Stimulated activated CD8-positive, alpha-beta memory T cell treated with anti-CD3 and anti-CD28 coated beads, Interleukin-4, amount 100 ng/mL, for 48 hours (primary cell): ENCODE data around the gene LSAMP.

ENCODE experiments used
- DNase-seq: peaks from one replicate; pipeline ENCODE4 v3.0.0-alpha.2; 2020

Gene LSAMP

DNA sequence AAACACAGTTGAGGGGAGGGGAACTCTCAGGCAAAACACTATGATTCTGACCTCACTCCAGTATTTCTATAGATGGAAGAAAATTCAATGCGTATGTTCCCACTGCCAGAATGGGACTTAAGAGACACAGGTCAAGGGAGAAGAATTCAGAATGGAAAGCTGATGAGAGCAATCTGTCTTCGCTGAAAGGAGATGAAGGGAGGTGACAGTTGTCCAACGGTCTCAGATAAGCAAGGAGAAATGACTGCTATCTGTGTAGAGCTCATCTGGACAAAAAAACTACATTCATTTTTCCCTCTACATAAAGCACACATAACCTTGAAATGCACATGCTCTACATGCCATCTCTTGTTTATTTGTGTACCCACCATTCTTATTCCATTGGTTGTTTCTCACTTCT is 405.1 kb downstream of the LSAMP start:
- no peak for DNase-seq

DNA sequence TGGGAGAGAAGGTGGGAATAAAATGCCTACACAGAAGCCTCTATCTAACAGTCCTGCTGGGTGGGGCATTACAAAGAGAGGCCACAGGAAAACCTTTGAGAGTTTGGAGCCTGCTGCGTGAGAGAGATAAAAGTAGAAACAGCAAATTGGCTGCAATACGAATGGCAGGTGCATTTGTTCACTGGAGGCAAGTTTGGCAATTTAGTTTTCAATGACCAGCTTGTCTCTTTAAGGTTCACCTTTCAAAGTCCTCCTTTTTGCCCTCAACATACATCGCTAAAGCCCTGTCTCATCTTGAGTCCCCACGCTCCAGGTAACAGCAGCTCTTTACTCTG is 405.7 kb downstream of the LSAMP start:
- DNase-seq, result no peak

DNA sequence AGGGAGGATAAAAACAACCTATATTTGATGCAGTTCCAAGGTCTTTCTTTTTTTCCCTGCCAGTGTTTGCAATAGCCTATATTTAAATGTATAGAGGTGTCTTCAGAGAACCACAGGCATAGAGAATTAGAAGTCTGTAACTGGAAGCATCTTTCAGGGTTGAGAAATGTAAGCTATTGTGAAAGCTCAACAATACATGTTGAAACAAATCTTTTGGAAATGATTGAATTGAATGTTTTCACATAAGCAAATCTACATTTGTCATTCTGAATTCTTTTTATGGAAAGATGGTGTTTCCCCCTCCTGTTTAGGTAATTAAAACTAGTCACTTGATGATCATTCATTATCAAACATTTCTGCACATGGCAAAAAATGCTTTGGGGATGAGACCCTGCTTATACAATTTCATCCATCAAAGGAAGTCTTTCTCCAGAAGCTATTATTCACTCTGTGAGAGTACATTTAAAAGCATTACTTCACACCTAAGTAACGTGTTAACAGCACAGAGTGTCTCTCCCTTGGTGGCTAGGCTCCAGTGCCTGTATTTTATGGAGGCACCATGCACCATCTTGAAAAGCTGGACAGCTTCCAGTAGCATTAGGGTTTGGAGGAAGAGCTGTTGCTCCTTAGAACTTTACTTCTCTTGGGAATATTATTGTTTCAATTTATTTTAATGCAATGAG is 406.2 kb downstream of the LSAMP start:
- no peak for DNase-seq

DNA sequence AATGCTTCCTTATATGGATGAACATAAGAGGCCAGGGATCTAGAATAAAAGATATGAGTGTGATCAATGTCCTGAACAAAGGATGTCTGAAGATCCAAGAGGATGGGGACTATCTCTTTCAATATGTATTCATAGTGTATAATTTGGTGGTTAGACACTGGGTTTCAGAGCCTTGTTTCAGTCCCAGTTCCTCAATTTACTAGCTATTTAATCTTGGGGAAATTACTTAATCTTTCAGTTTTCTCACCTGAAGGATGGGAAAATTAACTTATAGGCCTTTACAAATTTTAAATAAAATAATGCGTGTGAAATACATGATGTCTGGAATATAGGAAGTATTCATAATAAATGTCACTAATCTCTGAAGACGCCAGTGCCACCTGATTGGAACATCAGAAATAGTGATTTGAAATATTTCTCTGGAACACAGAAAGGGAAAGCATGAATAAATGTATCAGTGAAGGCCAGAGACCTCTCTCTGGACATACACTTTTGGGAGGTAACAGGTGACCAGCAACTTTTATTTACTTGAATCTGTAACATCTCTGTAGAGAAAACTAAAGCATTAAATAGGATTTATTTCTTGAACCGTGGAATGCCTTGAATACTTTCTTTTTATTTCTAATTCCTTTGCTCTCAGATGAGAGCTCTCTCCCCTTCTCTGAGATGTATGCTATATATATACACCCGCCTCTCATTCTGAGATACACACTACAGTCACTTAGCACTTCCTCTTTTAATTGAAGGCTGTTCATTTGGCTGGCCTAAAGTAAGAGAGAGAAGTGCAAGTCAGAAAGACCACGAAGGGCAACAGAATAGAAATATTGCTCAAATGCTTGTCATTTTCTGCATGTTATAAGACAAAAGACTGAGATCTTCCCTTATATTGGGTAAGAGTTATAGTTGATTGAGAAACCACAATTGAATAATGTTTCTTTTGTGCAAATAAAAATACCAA is 407.1 kb downstream of the LSAMP start:
- DNase-seq, result no peak

DNA sequence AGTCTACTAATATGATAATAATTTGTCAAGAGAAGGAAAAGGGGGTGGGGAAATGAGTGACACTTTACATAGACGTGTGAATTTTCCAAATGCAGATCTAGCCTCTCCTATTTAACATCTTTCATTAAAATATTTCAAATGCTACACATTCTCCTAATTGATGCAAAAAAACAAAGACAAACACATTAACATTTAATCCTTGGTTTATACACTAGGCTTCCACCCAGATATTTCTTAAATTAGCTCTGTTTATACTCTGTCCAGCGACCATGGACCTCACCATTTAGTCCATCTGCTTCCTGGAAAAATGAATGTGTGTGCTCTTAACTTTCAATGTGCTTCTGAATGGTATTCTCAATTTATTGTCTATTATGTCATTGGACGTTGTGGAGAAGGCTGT is 409.9 kb downstream of the LSAMP start:
- DNase-seq, result no peak

DNA sequence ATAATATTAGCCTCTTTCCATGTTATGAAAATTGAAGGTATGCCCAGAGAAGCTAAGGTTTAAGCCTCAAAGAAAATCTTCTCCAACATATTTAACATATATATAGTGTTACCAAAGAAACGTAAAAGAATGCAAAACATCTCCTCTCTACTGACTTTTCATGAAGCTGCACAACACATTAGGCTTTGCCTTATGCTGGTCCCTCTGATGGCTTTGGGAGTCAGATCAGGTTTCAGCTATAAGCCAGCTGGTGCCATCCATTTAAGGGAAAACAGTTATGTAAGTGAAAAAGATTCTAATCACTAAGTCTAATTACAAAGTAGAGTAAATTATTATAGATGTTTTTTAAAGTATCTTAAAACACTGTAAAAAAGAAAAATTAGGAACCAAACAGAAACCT is 410.5 kb downstream of the LSAMP start:
- no peak for DNase-seq

DNA sequence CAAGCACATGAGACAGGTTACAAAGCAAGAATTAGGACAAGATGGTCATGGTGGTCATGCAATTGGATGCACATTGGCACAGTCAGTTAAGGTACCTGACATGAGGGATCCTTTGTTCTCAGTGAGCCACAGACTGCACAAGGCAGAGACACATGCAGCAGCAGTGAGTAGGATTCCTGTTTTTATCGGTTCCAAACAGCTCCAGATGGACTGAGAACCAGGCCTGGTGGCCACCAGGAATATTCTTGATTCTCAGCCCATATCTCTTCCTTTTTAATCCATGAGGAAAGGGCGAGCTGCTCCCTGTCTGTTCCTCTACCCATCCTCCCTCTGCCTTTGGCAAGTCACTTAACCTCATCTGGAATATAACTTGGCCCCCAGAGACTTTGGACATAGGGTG is 411.2 kb downstream of the LSAMP start:
- no peak for DNase-seq

DNA sequence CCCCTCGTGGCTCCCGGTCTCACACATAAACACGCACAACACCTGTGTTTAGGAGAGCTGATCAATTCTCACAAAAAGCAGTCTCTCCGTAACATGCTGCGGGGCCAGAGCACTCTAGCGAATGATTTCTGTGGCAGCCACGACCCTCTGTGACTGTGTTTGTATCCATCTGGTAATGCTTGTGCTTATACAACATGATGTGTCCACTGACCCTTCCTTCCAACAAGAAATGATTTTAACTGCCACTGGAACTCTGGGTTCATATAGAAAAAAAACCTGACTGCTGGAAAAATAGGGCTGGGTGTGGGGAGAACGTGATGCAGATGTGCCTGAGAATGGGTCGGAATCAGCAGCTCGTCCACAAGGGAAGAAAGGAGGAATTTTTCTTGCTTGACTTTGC is 411.8 kb downstream of the LSAMP start:
- DNase-seq, result no peak

DNA sequence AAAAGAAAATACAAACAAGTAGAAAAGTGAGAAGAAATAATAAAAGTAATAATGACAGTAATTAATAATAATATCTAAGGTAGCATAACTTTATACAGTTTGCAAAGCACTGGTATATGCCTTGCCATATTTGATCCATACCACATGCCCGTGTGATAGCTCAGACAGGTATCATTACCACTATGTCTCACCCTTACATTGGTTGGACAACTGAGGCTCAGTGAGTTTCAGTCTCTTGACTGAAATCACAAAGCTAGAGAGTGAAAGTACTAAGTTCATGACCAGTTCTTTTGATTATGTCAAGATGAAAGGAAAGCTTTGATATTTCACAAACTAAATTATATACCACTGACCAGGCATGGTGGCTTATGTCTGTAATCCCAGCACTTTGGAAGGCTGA is 413.1 kb downstream of the LSAMP start:
- no peak for DNase-seq

DNA sequence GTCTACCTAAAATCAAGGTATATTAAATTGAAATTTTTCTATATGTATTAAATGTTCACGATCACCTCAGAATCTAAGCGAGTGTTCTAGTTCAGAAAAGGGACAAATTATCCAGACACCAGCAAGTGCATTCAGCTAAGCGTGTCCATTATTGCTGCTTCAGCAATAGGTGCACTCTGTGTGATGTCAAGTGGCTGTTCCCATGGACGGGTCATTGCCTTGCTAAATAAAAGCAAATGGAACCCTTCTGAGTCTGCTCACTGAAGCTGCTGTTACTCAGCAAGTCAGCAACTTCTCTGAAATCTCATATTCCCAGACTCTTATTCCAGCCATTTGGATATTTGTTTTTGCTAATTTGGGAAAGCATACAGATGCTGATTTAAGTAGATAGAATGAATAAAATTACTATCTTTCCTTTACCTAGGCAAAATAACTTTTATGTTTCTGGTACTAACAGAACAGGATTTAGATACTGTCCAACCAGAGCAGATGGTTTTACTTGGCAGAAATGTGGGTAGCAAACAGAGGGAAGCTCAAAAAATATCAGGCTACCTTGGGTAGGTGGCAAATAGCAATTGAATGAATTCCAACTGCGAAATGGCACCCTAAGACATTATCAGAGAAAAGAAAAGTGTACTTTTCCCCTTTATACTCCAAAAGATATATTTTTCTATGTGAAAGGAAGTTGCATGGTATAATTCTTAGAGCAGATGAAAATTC is 415.0 kb downstream of the LSAMP start:
- DNase-seq, result no peak

DNA sequence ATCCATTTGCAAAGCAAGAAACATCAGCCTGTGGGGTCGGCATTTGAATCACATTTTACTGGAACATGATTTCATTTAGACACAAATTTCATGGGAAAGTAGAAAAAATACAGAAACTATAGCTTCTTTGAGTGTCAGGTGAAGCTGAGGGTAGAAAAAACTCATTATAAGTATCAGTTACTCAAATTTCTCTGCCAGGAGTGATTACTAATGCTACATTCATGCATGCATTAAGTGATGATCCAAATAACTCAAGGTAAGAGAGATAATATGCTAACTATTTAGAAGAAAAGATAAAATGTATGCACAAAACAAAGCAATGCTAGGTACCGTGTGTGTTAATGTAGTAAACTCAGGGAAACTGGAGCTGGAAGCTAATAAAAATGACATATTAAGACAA is 416.0 kb downstream of the LSAMP start:
- DNase-seq, result no peak

DNA sequence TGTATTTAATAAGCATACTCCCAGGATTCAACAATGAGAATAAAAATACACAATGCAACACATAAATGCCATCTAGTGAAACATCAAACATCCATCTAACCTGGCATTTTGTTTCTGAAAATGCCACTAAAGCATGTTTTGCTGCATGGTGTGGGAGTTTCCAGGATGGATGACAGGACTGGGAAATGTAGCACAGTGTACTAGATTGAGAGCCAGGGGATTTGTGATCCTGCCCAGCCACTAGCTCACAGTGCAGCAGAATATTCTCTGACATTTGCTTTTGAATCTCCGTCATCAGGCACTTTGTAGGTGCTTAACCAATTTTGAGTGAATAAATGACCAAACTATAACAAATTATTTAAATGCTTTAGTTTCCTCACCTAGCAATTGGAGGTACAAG is 417.1 kb downstream of the LSAMP start:
- no peak for DNase-seq

DNA sequence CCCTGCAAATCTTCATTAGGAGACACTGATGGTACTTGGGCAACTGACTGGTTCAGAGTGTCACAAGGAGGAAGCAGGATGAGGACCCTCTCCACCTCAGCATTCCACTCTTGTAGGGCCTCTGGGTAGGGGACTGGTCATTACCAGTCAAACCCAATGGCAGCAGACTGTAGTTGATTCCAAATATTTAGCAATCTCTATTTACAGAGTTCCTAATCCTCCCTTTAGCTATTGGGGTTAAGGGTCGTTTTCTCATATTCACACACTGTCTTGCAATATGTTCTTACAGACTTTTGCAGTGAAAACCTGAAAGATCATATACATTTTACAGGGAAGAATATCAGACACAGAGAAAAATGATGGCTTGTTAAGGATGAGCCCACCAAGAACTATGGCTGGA is 424.3 kb downstream of the LSAMP start:
- DNase-seq, result no peak

DNA sequence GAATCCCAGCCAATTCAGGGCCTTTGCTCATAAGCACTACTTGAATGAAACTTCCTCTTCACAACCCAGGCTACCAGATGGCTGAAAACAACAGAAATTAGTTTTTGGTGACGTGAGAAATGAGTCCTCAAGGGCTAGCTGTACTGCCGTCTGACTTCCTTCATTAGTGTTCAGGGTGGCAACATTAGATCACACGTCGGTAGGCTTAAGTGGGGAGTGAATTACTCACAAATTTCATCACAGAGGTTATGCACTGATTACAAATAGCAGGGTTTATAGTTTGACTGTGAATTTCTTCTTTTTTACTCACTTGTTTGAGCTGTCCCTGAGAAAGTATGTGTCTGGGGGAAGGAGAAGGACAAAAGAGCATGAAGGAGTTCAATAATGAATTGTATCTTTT is 424.8 kb downstream of the LSAMP start:
- no peak for DNase-seq

DNA sequence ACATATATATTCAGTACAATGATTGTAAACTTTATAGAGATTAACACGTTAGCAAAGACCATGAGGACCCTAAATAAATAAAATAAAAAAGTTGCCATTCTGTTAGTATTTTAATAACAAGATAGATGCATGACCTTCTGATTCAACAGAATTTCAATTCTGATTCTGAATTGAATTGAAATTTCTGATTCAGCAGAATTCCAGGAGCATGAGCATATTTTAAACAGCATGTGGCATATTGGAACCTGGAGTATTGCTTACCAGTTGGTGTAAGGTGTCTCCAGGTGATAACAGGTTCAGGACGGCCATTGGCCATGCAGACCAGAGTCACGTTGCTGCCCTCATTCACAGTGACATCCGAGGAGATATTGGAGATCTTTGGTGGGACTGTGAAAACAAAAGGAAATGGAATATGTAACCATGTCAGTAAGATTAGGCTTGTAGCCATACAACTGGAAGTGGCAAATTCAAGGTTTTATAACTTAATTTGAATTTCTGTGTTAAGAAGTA is 426.0 kb downstream of the LSAMP start:
- DNase-seq, result no peak

DNA sequence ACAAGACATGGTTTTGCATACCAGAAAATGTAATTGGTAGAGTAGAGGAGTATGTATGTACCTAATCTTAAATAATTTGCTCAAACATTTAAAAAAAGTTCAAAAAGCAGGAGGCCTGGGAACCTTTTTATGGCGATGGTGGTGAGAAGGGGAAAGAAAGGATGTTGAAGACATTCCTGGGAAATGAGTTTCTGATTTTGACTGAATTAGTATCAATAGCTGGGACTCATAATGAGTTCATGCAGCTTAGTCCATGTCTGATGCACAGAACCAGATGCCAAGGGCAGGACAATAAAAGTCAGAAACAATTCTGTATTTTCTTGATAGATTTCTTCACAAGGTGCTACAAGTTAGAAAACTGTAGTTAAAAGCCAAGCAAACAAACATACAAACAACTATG is 426.6 kb downstream of the LSAMP start:
- no peak for DNase-seq

DNA sequence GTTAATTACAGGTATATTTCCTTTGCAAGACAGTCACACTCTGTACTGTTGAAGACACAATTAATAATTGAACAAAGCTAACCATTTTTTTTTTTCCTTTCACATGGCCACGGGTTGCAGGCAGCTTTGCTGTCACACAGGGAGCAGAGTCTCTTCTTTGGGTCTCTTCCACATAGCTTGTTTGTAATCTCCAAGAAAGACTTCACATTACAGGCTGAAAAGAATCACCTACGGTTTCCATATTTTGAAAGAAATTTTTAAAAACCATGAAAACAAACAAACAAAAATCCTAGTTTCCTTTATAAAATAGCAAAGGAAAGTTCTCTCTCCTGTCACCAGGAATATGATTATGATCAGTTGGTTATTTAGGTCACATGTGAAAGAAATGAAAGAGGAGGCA is 429.4 kb downstream of the LSAMP start:
- no peak for DNase-seq

DNA sequence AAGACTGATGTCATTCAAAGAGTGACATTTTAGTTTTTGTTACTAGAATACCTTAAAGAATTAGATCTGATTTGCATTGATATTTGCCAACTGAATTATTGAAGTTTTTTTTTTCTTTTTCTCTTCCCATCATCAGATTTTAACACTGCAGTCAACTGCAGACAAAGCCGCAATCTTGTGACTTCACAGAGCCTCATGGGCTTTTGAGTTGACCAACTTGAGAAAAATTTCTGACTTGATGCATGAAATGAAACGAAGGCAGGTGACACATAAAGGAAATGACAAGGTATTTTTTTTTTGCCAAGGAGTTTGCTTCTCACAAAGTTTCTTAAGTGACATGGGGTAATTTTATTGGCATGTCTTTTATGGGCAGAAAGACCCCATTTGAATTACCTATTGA is 438.3 kb downstream of the LSAMP start:
- no peak for DNase-seq

DNA sequence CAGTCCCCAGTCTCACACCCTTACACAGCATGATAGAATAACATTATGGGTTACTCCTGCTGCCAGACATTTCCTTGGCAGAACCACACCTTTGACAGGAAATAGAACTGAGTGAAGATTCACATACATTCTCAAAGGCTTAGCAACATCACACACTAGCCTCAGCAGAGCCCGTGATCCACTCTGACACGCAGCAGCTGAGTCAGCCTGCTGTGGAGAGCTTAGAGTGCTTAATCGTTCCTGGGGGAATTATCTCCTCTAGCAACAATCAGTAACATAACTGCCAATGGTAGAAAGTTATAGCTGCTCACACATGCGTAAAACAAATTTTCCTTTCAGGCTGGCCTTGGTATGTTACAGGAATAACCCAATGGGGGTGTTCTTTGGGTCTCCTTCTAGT is 439.9 kb downstream of the LSAMP start:
- DNase-seq, result no peak

DNA sequence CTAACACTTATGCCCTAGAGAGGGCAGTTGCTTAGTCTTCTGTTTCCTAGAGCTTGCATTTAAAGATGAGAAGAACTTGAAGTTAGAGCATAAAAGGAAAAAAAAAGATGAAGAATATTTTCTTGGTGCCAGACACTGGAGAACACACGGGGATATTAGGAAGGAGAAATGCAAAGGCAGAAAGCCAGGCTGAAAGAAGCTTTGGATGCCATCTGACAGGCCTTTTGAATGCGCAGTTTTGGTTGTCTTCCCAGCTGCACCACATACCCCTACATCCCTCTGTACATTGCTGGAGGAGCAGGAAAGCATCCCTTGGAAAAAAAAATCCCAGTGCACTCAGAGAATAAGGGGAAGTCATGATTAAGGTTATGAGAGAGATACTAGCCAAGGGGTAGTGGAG is 443.1 kb downstream of the LSAMP start:
- no peak for DNase-seq

DNA sequence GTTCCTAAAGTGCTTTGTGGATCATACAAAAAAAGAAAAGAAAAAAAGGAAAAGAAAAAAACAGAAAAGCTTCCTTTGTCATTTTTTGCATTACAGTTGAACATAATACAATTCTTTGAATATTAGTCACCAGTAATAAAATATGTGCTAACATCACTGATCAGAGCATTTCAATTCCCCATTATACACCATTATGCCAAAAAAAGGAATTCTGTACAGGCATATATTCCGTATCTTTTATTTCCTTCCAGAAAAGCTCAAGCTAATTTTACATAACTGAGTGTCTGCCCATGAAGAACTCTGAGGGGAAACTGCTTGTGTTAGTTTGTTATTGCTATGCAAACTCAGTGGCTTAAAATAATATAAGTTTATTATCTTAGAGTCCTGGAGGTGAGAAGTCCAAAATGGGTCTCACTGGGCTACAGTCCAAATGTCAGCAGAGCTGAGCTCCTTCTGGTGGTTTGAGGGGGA is 444.1 kb downstream of the LSAMP start:
- DNase-seq, result no peak

DNA sequence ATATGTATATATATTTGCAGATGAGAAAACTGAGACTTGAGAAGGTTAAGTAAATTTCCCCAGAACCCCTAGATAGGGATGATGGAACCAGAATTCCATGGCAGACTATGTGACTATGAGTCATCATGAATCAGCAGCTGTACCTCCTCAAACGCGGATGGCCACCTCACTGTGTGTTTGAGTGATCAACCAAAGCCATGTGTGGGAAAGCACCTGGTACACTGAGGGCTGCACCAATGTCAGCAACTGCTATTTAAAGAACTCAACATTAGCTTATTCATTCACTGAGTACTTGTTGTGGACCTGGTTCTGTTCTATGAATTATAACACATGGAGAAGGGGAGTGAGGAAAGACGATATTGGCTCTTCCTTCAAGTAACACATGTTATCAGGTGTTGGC is 445.0 kb downstream of the LSAMP start:
- no peak for DNase-seq

DNA sequence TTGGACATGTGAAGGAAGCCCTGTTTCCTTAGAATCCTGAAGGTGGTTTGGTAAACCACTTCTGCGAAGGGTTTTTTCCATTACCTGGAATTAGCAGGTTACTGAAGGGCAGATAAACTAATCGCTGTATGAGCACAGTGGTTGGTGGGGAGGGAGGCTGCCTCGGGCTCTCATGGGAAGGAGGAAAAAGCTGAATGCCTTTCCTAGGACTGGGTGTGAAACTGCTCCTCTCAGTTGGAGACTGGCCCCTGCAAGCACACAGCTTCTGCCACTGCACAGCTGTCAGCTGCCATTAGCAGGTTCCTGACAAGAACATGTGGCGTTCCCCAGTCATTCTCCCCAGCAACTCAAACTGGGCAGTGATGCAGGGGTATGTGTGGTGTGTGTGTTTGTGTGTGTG is 445.7 kb downstream of the LSAMP start:
- no peak for DNase-seq
